Measurements from ENCODE around the gene F12. TPM values are rescaled to one million over a fixed set of nuclear protein-coding genes. Genes with fewer than 3 reads are reported as not detected.

The F12 gene
- total RNA-seq, result 1 to 10 TPM in 2 of 4 donors, under 1 TPM in 1, not detected in 1; 0.42 to 2.6 (median 1.1) TPM

- no peaks in the 10 kb centered on the region for H3K27me3 ChIP-seq
- no peaks in the 10 kb centered on the region for H3K9me3 ChIP-seq
- DNase-seq, result no peak
- H3K4me1 ChIP-seq, result peaks cover 5 to 6% of the 10 kb centered on the region in 2 donors
- TF ChIP-seq POLR2A (IDR thresholded peaks at IDR 0.05), result no peak
- TF ChIP-seq, protein P1, sequence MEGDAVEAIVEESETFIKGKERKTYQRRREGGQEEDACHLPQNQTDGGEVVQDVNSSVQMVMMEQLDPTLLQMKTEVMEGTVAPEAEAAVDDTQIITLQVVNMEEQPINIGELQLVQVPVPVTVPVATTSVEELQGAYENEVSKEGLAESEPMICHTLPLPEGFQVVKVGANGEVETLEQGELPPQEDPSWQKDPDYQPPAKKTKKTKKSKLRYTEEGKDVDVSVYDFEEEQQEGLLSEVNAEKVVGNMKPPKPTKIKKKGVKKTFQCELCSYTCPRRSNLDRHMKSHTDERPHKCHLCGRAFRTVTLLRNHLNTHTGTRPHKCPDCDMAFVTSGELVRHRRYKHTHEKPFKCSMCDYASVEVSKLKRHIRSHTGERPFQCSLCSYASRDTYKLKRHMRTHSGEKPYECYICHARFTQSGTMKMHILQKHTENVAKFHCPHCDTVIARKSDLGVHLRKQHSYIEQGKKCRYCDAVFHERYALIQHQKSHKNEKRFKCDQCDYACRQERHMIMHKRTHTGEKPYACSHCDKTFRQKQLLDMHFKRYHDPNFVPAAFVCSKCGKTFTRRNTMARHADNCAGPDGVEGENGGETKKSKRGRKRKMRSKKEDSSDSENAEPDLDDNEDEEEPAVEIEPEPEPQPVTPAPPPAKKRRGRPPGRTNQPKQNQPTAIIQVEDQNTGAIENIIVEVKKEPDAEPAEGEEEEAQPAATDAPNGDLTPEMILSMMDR (IDR thresholded peaks at IDR 0.05), result no peak
- intact Hi-C loops (cut with DNase I), result no loop called here
- H3K27ac ChIP-seq, result no peak within 1 kb of the TSS
- H3K36me3 ChIP-seq, result no peaks in the 10 kb centered on the region
- H3K4me3 ChIP-seq (replicated peaks in 1 of 3), result no peak within 1 kb of the TSS
- WGBS, 2 donors, result 81 to 88% methylated on average over 6 to 9 of the region's 9 CpGs
These were observed at the start of gene F12 for GRCh38 chr5:177409043-177409801. Gene F12 (minus strand): TSS chr5:177409564. CDS start chr5:177409527, 37 bp downstream.

DNA sequence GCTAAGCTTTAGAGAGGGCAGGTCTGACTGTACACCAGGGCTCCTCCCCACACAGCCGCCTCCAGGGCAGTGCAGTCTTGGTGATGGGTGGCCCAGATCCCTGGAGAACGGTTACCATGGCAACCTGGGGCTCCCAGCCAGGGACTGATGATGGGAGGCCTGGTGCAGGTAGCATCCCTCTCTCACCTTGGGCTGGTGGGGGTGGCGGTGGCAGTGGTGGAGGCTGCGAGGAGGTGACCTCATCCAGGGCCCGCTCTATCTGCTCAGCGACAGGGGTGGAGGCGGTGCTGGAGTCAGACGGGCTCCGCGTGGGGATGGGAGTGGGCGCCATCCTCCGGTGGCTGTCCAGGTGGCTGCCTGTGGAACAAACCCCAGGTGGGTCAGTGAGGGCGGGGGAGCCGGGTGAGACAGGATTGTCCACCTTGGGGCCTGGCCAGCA is 49.6 kb upstream of the F12 start:
- H3K4me1 ChIP-seq, result peaks cover 8 to 12% of the 10 kb centered on the region in 2 donors
- H3K36me3 ChIP-seq, result peaks cover 12 to 14% of the 10 kb centered on the region in 2 donors
- no peak overlapping the region for H3K4me3 ChIP-seq (replicated peaks in 1 of 3)
- H3K9me3 ChIP-seq, result no peaks in the 10 kb centered on the region
- intact Hi-C loops (cut with DNase I), result loop anchor here (5.0 kb wide), 2 partner anchors 67 to 142 kb away; no protein-coding TSS in a partner anchor
- H3K27me3 ChIP-seq, result no peaks in the 10 kb centered on the region
- TF ChIP-seq POLR2A (IDR thresholded peaks at IDR 0.05), result no peak
- TF ChIP-seq, protein P1 (IDR thresholded peaks at IDR 0.05), result no peak
- H3K27ac ChIP-seq, result no peak overlapping the region
- WGBS, 2 donors, result 91% methylated on average over 13 of the region's 14 CpGs; no CpG with 5 or more reads in 1 of the 2 donors
- no peak for DNase-seq

GRCh38 chr5:177457852-177458681 is 48.7 kb upstream of the F12 start:
- Histone ChIP-seq H3K36me3 (peaks cover 12 to 14% of the 10 kb centered on the region in 2 donors), H3K9me3 (no peaks in the 10 kb centered on the region), H3K4me1 (peaks cover 10 to 15% of the 10 kb centered on the region in 2 donors), H3K4me3 (replicated peaks in 1 of 3) (no peak overlapping the region), H3K27me3 (no peaks in the 10 kb centered on the region), H3K27ac (no peak overlapping the region)
- WGBS, 2 donors, result 92 to 100% methylated on average over 2 to 12 of the region's 20 CpGs
- intact Hi-C loops (cut with DNase I), result loop anchor here (2.0 to 5.0 kb wide), 3 partner anchors 41 to 141 kb away; no protein-coding TSS in a partner anchor
- DNase-seq, result no peak
- no peak for TF ChIP-seq POLR2A (IDR thresholded peaks at IDR 0.05)
- TF ChIP-seq, protein P1 (IDR thresholded peaks at IDR 0.05), result no peak

DNA sequence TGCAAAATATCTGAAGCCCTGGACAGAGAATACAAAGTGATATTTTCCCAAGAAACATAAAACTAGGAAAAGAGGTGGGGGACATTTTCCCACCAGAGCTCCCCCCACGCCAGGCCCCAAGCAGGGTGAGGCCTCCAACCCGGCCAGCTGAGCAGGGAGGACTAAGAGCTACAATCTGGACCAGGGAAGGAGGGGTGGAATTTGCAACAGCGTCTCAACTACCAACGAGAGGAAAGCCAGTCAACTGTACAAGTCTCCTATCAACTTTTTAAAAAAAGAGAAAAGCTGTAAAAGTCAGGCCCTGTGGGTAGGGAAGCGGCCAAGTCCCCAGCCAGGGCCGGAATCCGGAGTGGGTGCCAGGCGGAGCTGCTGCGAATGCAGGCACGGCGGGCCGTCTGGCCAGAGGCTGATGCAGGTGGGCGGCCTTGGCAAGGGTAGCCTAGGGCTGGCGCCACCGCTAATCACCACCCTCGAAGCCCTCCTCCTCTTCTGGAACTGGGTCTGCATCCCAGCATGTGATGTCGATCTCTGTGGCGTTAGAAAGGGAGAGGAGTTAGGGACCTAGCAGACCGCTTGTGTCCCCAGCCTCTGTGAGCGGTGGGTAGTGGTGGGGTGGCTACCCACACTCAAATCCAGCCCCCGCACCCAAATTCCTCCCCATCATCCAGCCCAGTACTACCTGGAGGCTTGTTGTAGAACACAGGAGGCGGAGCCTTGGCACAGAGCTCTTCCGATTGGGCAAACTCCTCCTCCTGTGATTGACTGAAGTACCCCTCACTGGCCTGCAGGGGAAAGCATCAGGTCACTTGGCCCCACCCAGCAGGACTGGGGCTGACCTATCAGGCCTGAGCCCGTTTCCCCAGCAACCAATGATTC is 47.9 kb upstream of the F12 start:
- H3K36me3 ChIP-seq, result peaks cover 12 to 14% of the 10 kb centered on the region in 2 donors
- peak; percentile 77 to 84 for DNase-seq

More for the DNA sequence above, 47.9 kb upstream of the F12 start:
- Histone ChIP-seq H3K9me3 (no peaks in the 10 kb centered on the region), H3K27me3 (no peaks in the 10 kb centered on the region), H3K27ac (no peak overlapping the region), H3K4me3 (replicated peaks in 1 of 3) (no peak overlapping the region), H3K4me1 (peaks cover 10 to 15% of the 10 kb centered on the region in 2 donors)
- no peak for TF ChIP-seq POLR2A (IDR thresholded peaks at IDR 0.05)
- TF ChIP-seq, protein P1 (IDR thresholded peaks at IDR 0.05), result peak; percentile 7 to 56 (median 41)
- intact Hi-C loops (cut with DNase I), result loop anchor here (2.0 to 5.0 kb wide), 3 partner anchors 42 to 140 kb away; no protein-coding TSS in a partner anchor
- WGBS, 2 donors, result 75 to 82% methylated on average over 18 to 19 of the region's 24 CpGs
